Cerebellar cortex (tissue), 1 donor: ENCODE measurements around the gene GLP1R.

Experiments
- DNase-seq: peaks from one replicate; pipeline ENCODE4 v3.0.0-alpha.2; 2015; ENCODE audit warnings: low spot score

Gene GLP1R

DNA sequence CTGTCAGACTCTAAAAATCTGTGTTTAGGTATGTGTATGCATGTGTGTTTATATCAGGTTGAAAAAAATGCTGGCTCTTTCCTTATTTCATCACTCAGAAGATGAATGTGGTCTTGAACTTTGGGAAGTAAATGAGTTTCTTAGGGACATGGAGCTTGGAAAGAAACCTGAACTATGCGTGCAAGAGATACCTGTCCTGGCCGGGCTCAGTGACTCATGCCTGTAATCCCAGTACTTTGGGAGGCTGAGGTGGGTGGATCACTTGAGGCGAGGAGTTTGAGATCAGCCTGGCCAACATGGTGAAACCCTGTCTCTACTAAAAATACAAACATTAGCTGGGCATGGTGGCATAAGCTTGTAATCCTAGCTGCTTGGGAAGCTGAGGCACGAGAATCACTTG is 4.4 kb upstream of the GLP1R start:
- DNase-seq, result no peak

DNA sequence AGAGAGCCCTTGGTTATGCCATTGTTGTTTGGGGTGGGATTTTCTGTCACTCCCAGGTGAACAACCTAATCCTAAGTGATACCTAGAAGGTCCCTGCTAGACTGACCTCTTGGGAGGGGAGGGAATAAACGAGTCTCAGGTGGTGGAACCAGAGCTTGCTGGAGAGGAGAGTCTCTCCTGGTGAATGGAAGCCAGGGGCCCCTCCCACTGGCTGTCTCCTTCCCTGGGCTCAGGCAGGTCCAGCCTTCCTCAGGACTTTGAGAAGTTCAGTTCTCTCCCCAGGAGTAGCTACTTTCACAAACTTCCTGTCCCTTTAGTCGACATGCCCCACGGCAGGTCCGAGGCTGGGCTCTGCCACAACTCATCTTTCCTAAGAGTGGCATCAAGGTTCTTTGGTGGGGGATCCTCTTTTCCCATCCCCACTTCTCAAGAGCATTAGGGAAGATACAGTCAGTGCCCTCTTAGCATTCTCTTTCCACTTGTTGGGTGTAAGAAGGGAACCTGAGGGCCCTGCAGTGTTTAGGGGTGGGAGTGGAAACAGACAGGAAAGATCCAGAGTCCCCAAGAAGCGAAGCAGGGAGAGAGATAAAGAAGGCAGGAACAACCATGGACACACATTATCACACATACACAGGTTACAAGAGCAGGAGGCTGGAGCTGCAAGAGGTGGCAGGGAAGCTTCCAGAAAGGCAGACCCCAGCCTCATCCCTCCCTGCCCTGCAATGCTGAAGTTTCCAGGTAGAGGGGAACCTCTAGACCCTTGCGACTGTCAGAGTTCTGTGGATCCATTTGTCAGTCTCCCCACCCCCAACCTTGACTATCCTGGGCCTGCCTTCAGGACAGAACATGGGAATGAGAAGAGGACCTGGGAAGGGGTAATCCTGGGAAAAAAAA is 900 bp upstream of the GLP1R start:
- DNase-seq, result no peak

DNA sequence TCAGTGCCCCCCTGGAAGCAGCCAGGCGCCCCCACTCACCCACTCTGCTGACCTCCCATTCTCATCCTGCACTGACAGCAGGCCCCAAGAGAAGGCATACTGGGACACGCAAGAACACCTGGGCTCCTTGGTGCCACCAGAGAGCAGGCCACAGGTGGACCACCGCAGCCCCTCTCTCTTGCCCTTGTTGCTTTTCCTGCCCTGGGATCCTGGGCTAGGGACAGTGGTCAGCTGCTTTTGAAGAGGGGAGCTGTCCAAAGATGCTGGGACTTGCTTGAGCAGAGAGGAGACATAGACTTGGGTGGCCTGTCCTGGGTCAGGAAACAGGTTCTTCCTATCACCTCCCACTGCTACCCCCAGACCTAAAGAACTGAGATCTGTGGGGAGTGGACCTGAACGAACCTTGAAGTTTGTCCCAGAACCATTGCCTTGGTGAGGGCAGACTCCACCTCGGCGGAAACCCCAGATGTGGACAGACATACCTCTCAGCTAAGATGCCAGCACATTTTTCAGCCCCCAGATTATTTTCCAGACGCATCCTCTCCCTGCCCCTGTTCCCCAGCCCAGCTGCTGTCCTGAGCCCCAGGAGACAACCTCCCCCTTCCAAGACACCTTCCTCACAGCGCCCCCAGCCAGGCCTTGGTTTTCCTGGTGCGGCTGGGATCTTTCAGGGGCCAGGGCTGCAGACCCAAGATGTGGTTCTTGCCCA is 1.1 kb downstream of the GLP1R start:
- DNase-seq, result no peak

DNA sequence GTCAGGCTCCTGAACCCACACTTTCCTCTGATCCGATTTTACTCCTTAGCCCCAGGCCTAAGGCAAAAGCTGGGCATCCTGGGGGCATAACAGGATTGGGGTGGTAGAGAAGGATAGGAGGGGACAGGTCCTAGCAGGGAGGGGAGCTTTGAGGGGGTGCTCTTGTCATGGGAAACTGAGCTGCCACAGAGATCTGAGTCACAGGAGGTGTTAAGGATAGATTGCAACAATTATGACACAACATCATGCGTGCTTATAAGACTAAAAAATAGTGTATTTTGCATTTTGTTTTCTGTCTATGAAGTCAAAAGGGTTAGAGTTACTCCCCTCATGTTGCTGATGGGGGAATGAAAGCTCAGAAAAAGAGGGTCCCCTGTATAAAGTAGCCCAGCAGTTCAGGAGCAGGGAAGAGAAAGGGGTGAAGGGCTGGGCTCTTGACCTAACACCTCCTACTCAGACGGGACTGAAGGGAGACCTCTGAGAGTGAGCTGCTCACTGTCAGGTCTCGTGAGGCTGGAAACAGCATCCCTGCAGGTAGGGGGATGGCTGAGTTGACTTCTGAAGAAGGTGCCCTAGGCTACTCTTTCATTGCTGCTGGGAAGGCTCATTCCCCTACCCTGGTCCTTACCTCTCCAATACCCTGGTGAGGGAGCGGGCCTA is 2.0 kb downstream of the GLP1R start:
- DNase-seq, result no peak

DNA sequence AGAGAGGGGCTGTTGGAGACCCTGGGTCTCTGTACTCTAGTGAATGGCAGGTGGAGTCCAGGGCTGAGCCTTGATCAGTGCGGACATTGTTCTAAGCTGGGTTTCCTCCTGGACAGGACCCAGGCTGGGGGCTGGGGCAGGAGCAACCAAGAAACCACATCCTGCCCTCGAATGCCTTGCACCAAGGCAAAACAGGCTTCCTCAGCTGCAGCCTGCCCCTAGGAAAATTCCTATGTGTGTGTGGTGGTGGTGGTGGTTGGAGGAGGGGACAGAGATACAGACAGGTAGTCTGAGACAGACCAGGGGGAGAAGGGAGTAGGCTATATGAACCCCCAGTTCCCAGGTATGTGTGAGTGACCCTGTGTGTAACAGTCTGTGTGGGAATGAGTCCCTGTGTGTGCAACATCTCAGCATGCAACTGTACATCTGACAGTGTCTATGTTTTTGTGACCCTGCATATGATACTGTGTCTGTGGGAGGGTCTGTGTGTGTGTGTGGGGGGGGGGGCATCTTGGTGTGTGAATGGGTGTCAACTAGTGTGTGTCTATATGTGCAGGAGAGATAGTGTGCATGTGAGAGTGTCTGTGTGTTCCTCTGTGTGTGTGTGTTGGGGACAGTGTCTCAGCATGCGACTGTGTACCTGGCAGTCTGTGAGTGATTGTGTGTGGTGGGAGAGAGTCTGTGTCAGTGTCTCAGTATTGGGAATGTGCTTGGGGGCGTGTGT is 3.0 kb downstream of the GLP1R start:
- DNase-seq, result no peak

DNA sequence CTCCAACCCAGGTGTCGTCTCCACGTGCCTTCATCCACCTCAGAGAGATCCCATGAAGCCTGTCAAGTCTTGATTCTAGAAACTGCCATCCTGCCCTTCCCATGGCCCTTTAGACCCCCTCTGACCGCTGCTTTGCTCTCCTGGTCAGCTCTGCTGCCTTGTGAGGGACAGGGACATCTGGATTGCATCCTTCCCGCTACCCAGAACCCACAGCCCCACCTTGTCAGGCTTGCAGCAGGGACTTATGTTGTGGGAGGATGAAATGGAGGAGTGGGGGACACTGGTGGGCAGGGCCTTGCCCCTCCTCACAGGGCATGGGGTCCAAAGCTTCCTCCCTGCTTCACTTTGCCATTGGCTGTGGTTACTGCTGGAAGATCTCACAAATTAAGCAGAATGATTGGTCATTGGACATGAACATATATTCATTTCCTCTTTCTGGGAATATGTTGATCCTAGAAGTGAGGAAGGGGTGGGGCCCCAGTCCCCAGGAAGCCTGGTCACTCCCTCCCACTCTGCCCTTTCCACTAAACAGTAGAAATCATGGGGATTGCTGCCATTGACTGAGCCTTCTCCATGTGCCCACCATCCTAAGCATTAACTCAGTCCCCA is 4.5 kb downstream of the GLP1R start:
- DNase-seq, result no peak

DNA sequence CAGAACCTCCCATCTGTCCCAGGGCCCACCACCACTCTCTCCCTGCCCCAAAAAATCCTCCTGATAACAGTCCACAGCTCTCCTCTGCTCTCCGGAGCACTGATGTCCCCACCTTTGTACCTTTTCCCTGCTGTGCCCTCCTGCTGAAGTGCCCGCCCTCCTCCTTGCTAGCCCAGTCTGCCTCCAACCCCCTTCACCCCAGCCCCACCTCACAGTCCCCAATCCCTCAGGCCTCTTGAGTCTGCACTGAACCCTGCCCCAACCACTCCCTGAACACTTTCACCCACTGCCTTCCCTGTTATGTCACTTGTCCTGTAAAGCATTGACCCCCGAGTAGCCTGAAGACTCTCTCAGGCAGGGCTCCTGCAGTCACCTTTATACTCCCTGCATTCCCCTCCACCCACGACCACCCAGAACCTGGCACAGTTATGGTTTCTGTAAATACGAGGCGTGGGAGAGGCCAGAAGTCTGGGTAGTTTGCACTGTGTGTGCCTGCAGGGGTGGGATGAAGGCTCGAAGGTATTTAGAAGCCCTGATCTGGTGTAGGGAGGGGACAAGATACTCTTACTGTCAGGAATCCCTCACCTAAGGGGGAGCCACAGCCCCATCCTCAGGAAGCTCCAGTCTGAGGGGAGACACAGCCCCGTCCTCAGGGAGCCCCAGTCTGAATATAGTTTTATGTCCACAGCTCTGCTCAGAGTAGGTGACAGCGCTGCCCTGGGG is 5.4 kb downstream of the GLP1R start:
- no peak for DNase-seq

DNA sequence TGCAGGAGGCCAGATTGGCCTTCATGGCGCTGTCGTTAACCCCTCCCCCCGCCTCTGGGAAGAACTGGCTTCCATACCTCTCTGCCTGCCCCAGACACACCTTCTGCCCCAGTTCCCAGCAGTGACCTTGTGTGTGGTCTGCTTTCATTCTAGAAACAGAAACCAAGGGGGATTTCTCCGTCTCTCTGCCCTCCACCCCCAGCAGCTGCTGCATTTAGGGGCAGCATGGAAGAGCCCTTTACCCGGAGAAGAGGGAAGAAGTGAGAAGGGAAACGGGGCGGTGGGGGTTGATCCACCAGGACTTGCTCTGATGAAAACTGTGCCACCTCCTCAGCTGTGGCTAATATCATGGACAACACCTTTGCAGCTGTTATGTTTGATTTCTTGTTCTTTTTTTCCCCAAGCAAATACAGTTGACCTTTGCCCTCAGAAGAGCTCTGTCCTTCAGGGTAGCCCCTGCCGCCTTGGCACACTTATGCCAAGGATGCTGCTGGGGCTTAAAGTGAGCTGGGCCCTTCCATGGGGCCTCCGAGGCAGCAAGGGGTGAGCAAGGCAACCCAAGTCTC is 6.1 kb downstream of the GLP1R start:
- no peak for DNase-seq

DNA sequence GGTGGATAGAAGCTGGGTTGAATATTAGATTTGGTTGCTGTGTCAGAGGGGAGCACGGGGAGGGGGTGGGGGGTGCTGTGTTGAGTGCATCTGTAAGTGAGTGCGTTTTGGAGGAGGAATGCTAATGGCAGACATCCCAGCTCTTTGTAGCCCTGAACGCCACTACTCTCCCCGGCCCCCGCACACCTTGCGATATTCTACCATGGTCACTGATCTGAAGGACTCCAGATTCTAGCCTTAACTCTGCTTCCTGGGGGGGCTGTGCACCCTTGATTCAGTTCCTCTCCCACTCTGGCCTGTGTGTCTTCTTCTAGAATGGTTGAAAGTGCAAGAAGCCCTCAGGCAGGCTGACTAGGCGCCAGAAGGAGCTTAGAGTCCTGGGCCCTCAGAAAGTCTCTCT is 7.1 kb downstream of the GLP1R start:
- DNase-seq, result no peak

DNA sequence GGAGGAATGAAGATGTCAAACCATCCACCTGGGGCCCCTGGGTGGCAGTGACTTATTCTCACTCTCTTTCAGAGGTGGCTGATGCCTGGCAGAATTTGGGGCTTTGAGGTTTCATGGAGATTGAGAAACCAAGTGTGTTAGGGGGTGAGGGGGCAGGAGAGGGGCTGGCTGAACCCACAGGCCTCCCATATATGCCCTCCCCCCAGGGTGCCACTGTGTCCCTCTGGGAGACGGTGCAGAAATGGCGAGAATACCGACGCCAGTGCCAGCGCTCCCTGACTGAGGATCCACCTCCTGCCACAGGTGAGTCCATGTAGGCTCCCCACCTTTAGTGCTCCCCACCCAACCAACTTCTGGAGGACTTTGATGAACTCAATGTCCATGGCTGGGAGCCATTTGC is 7.6 kb downstream of the GLP1R start:
- no peak for DNase-seq

DNA sequence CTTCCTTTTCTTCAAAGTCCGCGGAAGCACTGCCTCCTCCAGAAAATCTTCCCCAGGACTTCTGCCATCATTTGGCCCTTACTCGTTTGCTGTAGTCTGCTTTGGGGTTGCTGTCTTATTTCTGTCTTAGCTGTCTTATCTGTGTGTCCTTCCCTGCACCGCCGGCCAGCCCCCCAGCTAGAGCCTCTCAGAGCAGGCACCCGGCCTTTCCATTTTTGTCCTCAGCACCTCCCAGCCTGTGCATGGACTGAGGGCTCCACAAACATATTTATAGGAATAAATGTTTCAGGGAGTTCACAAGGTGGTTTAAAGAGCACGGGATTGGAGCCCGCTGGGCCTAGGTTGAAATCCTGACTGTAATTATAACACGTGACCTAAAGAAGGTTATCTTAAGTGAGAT is 8.1 kb downstream of the GLP1R start:
- DNase-seq, result no peak

DNA sequence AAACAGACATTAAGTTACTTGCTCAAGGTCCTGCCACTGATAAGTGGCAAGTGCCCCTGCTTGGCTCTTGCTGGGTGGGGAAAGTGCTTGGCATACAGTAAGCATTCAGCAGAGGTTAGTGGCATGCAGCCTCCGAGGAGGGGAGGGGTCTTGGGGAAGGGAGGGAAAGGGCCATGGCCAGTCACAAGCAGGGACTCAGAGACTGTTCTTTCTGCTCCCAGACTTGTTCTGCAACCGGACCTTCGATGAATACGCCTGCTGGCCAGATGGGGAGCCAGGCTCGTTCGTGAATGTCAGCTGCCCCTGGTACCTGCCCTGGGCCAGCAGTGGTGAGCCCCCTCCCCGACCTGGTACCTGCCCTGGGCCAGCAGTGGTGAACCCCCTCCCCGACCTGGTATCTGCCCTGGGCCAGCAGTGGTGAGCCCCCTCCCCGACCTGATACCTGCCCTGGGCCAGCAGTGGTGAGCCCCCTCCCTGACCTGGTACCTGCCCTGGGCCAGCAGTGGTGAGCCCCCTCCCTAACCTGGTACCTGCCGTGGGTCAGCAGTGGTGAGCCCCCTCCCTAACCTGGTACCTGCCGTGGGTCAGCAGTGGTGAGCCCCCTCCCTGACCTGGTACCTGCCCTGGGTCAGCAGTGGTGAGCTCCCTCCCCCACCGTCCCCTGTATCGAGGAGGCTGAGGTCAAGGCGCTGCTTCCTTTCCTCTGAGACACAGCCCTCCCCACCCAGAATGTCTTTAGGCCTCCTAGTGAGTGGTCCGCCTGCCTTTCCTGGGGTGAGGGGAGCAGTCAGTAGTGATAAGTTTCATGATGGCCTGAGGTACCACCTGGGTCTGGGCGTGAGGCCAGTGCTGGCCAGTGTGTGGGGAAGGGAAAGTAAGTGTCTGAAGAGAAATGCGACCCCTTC is 8.9 kb downstream of the GLP1R start:
- DNase-seq, result no peak

DNA sequence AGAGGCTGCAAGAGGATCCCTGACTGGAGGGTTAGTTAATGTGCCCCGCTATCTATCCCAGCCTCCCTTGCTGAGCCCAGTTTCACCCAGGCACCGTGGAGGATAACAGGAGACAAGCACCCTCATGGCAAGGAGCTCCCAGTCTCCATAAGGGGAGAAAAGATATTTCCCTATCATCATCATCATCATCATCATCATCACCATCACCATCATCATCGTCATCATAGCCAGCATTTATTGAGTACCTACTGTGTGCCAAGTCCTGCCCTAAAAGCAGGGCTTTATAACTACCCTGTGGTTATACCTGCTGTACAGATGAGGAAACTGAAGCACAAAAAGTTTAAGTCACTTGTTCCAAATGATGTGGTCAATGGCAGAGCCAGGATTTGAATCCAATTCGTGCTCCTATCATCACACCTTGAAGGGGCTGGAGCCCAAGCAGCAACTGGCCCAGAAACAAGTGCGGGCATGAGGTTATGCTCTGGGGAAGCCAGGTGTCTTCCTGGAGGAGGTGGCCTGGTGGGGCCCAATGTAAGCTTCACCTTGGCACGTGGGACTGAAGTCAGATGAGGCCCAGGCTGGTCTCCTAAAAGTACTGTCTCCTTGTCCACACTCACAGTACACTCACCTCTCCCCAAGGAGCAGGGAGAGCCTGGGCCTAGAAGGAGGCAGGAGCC is 10.0 kb downstream of the GLP1R start:
- DNase-seq, result no peak

DNA sequence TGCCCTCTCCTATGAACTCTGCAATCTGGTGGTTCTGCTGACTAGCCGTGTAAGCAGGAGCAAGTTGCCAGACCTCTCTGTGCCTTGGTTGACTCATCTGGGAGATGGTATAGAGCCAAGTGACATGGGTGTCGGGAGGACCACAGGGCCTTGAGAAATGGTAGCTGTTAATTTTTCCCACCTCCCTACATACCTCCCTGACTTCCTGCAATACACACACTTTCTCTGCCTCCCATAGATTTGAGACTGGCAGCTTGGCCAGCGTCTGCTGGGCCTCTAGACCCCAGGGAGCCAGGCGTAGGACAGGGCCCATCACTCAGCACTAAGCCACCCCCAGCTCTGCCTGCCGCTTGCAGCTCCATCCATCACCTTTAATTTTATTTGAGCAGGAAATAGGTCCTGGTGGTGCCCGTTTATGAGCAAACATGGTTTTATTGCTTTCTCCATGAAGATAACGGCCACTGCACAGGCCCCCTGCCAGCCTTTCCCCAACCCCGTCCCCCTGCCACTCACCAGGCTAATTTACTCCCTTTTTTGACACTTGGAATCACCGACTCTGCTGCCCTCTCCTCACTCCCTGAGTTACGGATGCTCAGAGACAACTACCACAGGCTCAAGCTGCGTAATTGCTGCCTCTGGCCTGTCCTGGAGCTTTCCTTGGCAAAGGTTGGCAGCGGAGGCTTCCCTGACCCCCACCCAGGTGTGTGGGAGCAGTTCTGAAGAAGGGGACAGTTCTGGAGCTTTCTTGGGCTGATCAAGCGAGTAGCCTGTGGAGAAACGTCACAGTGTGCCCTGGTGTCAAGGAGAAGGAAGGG is 11.1 kb downstream of the GLP1R start:
- no peak for DNase-seq

DNA sequence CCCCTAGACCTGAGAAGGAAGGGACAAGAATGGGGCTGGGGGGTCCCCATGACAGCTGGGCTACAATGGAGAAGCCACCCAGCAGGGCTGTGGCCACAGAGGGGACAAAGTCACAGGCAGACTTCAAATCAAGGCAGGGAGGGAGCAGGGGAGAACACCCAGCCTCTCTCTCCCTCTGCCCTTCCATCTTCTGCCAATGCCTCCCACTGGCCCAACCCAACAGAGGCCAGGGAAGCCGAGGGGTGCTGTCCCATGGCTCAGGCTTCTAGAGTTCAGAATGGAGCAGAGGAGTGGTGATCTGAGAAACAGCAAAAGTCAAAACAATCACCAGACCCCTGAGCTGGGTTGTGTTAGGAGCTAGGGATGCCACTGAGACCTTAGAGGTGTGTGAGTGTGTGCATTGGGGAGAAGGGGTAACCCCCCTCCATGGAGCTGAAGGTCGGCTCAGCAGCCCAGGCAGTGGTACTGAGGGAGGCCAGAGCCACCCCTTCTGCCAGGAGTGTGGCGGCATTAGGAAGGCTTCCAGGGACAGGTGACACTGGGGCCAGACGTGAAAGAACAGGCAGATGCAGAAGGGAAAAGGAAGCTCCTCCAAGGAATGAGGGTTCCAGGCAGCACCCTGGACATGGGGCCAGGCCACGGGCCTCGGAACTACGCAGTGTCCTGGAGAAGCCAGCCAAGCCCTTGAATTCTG is 12.0 kb downstream of the GLP1R start:
- DNase-seq, result no peak

DNA sequence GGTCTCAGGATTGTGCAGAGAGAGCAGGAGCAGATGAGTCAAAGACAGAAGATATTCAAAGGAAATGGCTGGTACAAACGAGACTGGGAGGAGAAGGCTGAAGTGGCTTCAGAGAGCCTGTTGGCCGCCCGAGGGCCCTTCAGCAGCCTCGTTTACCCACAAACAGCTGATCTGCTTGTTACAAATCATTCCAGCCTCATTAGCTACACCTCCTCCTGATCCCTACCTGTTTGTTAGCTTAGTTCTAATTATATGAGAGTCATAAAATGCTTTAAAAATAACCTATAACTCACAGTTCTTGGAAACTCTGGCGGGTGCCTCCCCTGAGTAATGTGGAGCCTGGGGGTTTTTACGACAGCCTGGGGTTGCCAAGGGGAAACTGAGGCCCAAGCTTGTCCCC is 12.6 kb downstream of the GLP1R start:
- DNase-seq, result no peak

DNA sequence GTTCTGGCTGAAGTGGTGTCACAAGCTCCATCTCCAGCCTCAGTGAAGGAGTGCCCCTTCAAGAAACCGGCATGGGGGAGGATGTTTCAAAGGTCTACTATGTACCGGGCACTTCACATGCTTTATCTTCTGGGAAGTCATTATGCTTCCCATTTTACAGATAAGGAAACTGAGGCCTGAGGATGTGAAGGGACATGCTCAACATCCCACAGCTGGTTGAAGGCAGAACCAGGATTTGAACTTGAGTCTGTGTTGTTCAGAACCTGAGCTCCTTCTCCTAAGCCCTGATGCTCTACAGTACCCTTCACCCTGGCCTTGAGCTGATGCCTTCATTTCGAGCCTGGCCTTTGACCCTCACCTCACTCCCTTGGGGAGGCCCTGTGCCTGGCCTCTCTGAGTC is 13.0 kb downstream of the GLP1R start:
- no peak for DNase-seq
